ENCODE results near the gene TRMT44. TPM values are rescaled to one million over a fixed set of nuclear protein-coding genes. Genes with fewer than 3 reads are reported as not detected.

Gene TRMT44
- total RNA-seq, 1 donor from 2014 or later: 41.2 TPM

DNA sequence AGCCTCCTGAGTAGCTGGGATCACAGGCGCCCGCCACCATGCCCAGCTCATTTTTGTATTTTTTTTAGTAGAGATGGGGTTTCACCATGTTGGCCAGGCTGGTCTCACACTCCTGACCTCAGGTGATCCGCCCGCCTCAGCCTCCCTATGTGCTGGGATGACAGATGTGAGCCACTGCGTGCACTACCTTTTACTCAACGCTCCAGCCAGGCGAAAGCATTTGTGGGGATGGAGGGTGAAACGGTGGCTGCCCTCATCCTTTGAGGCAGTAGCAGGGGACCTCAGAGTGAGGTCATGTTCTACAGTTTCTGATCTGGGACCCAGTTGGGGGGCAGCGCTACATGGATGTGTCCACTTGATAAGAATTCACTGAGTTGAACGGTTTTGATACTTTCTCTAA lies 73.8 kb downstream of the TRMT44 start:
- Mint-ChIP-seq H3K27me3 (ENCODE audit: low read depth) (no peaks in the 10 kb centered on the region), H3K9me3 (peaks cover 15% of the 10 kb centered on the region), H3K36me3 (no peaks in the 10 kb centered on the region), H3K27ac (no peak overlapping the region), H3K4me1 (no peaks in the 10 kb centered on the region), H3K4me3 (no peak overlapping the region)
- no peak for TF ChIP-seq CTCF (IDR thresholded peaks at IDR 0.05; ENCODE audit: unreplicated experiment)
- DNase-seq (ENCODE audit: low spot score in 2 of 2, unreplicated experiment in 2 of 2): no peak

DNA sequence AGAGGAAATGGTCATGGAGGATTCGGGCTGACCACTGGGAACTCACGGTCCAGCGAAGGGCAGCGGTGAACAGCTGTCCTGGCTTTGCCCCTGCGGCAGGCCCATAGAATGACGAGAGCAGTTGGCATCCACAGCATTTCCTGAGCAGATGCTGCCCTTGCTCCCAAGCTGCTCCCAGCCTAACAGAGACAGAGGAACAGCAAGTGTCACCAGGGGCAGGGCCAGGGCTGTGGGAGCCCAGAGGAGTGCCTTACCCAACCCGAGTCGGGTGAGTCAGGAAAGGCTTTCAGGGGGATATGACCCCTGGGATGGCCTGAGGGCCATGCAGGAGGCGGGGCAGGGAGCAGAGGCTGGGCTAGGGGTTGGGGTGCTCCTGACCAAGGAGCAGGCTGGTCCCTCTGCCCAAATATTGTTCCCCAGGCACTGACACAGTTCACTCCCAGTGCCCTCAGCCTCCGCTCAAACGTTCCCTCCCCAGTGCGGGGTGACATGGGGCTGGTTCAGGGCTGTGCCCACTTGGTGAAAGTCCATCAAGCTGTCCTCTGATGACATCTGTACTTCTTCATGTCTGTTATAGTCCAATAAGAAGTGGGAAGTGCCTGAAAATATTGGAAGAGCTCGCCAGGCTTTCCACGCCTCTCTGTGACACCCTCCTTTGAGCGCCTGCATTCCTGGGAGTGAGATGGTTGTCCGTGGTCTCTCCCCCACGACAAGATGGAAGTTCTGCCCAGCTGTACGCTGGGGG lies 74.9 kb downstream of the TRMT44 start:
- H3K4me3 Mint-ChIP-seq: no peak overlapping the region
- H3K36me3 Mint-ChIP-seq: no peaks in the 10 kb centered on the region
- no peak for DNase-seq (ENCODE audit: low spot score in 2 of 2, unreplicated experiment in 2 of 2)
- no peak overlapping the region for H3K27ac Mint-ChIP-seq
- H3K4me1 Mint-ChIP-seq: no peaks in the 10 kb centered on the region
- no peak for TF ChIP-seq CTCF (IDR thresholded peaks at IDR 0.05; ENCODE audit: unreplicated experiment)
- no peaks in the 10 kb centered on the region for H3K27me3 Mint-ChIP-seq (ENCODE audit: low read depth)
- H3K9me3 Mint-ChIP-seq: peaks cover 20% of the 10 kb centered on the region

DNA sequence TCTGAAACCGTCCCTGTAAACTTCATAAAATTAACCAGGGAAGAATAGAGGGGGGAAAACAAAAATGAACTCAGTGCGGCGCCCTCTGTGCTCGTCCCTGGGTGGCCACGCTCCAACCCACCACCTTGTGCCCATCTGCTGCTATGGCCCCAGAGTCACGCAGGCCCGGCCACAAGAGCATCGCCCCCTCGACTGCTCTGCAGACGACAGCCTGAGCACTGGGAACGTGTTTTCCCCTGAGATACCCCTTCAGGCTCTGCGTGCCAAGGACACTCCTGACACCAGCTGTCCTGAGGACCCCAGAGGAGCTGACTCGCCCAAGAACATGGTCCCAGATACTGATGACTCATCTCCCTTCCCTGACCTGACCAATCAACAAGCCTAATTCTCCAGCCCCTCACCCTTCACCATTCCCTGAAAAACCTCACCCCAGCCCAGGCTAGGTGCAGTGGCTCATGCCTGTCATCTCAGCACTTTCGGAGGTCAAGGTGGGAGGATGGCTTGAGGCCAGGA lies 75.5 kb downstream of the TRMT44 start:
- no peaks in the 10 kb centered on the region for H3K36me3 Mint-ChIP-seq

GRCh38 chr4:8516996-8517550 lies 76.5 kb downstream of the TRMT44 start:
- no peak for TF ChIP-seq CTCF (IDR thresholded peaks at IDR 0.05; ENCODE audit: unreplicated experiment)
- no peak overlapping the region for H3K4me3 Mint-ChIP-seq
- peaks cover 24% of the 10 kb centered on the region for H3K9me3 Mint-ChIP-seq
- no peak for DNase-seq (ENCODE audit: low spot score in 2 of 2, unreplicated experiment in 2 of 2)
- H3K27me3 Mint-ChIP-seq (ENCODE audit: low read depth): no peaks in the 10 kb centered on the region
- H3K27ac Mint-ChIP-seq: no peak overlapping the region
- H3K4me1 Mint-ChIP-seq: no peaks in the 10 kb centered on the region
- no peaks in the 10 kb centered on the region for H3K36me3 Mint-ChIP-seq

More for the DNA sequence above, 75.5 kb downstream of the TRMT44 start:
- peaks cover 24% of the 10 kb centered on the region for H3K9me3 Mint-ChIP-seq
- no peak overlapping the region for H3K4me3 Mint-ChIP-seq
- no peaks in the 10 kb centered on the region for H3K27me3 Mint-ChIP-seq (ENCODE audit: low read depth)
- TF ChIP-seq CTCF (IDR thresholded peaks at IDR 0.05; ENCODE audit: unreplicated experiment): no peak
- no peak overlapping the region for H3K27ac Mint-ChIP-seq
- H3K4me1 Mint-ChIP-seq: no peaks in the 10 kb centered on the region
- DNase-seq (ENCODE audit: low spot score in 2 of 2, unreplicated experiment in 2 of 2): no peak

DNA sequence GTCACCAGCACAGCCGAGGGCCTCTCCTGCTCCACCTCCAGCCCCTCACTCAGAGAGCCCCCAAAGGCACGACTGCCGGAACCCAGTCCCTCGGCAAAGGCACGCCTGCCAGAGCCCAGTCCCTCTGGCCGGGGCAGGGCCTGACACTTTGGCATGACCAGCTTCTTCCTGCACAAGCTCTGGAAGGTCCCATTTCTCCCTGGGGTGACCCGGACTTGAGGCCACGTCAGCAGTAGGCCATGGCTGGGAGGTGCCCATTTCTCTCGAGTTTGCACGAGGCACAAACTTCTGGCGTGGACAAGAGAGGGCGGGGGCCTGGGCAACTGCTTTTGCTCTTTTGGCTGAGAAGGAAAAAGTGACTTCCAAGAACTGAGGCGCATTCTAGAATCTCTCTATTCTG lies 77.4 kb downstream of the TRMT44 start:
- H3K4me1 Mint-ChIP-seq: no peaks in the 10 kb centered on the region
- no peaks in the 10 kb centered on the region for H3K27me3 Mint-ChIP-seq (ENCODE audit: low read depth)
- peaks cover 17% of the 10 kb centered on the region for H3K9me3 Mint-ChIP-seq
- H3K4me3 Mint-ChIP-seq: no peak overlapping the region
- H3K27ac Mint-ChIP-seq: no peak overlapping the region
- no peaks in the 10 kb centered on the region for H3K36me3 Mint-ChIP-seq
- DNase-seq (ENCODE audit: low spot score in 2 of 2, unreplicated experiment in 2 of 2): no peak
- no peak for TF ChIP-seq CTCF (IDR thresholded peaks at IDR 0.05; ENCODE audit: unreplicated experiment)

Data from mesothelial cell of epicardium (in vitro differentiated cells).